GM23248 (cell line): ENCODE data around the gene MTMR6. TPM values are rescaled to one million over a fixed set of nuclear protein-coding genes. Genes with fewer than 3 reads are reported as not detected.

Experiments
- DNase-seq: peaks from one replicate; pipeline ENCODE4 v3.0.0-alpha.2; 2015
- H2AFZ ChIP-seq: fragments of 200-600 bp; sonication (generic); 2 replicates; pipeline ENCODE4 v1.6.1; 2016; ENCODE audit warnings: antibody characterized with exemption
- H3F3A ChIP-seq: fragments of 200-600 bp; sonication (generic); 2 replicates; pipeline ENCODE4 v1.6.1; 2016; ENCODE audit warnings: mild to moderate bottlenecking, antibody characterized with exemption, mixed run types; ENCODE audit not compliant: insufficient read depth
- H3K27ac ChIP-seq: fragments of 200-600 bp; sonication (generic); 2 replicates; pipeline ENCODE4 v1.5.1; 2016; ENCODE audit warnings: mild to moderate bottlenecking
- H3K27me3 ChIP-seq: fragments of 200-600 bp; sonication (generic); replicated peaks from 2 replicates; pipeline ENCODE4 v1.6.1; 2016; ENCODE audit warnings: mild to moderate bottlenecking; ENCODE audit not compliant: insufficient read depth
- H3K36me3 ChIP-seq: fragments of 200-600 bp; sonication (generic); 2 replicates; pipeline ENCODE4 v1.6.1; 2016; ENCODE audit warnings: low read depth, mild to moderate bottlenecking
- H3K4me1 ChIP-seq: fragments of 200-600 bp; sonication (generic); 2 replicates; pipeline ENCODE4 v1.6.1; 2016; ENCODE audit warnings: mild to moderate bottlenecking; ENCODE audit not compliant: insufficient read depth
- H3K4me2 ChIP-seq: fragments of 200-600 bp; sonication (generic); one replicate; pipeline ENCODE4 v1.6.1; 2016; ENCODE audit warnings: mild to moderate bottlenecking; ENCODE audit not compliant: unreplicated experiment
- H3K4me3 ChIP-seq: fragments of 200-600 bp; sonication (generic); 2 replicates; pipeline ENCODE4 v1.5.1; 2016; ENCODE audit warnings: mild to moderate bottlenecking
- H3K79me2 ChIP-seq: fragments of 200-600 bp; sonication (generic); 2 replicates; pipeline ENCODE4 v1.6.1; 2016; ENCODE audit warnings: mild to moderate bottlenecking; ENCODE audit not compliant: insufficient read depth
- H3K9ac ChIP-seq: fragments of 200-600 bp; sonication (generic); 2 replicates; pipeline ENCODE4 v1.6.1; 2016; ENCODE audit warnings: mild to moderate bottlenecking
- H3K9me2 ChIP-seq: fragments of 200-600 bp; sonication (generic); 2 replicates; pipeline ENCODE4 v1.6.1; 2016; ENCODE audit warnings: mixed run types, mild to moderate bottlenecking, moderate library complexity; ENCODE audit not compliant: insufficient read depth
- H3K9me3 ChIP-seq: fragments of 200-600 bp; sonication (generic); one replicate; pipeline ENCODE4 v1.6.1; 2017; ENCODE audit warnings: low read depth
- H4K20me1 ChIP-seq: fragments of 200-600 bp; sonication (generic); 2 replicates; pipeline ENCODE4 v1.6.0; 2016; ENCODE audit not compliant: insufficient read depth
- EZH2 ChIP-seq: fragments of 200-600 bp; sonication (generic); IDR thresholded peaks from 2 replicates; pipeline ENCODE4 v1.6.1; 2018; ENCODE audit warnings: antibody characterized with exemption, mild to moderate bottlenecking; ENCODE audit not compliant: insufficient read depth, poor library complexity, severe bottlenecking
- EZH2phosphoT487 ChIP-seq: fragments of 200-600 bp; sonication (generic); IDR thresholded peaks from 2 replicates; pipeline ENCODE4 v1.6.1; 2018; ENCODE audit warnings: antibody characterized with exemption, moderate library complexity, mild to moderate bottlenecking, low read depth; ENCODE audit not compliant: insufficient read depth
- WGBS, 2 experiments: methylation state at CpG; one replicate each; pipeline ENCODE4 v1.1.6; 2015 to 2017; ENCODE audit warnings: low lambda C conversion rate in 2 of 2, low coverage in 1 of 2; ENCODE audit errors: missing lambda C conversion rate in 2 of 2; 5-methylcytosine and 5-hydroxymethylcytosine counted together
- in situ Hi-C: fragments of 300-500 bp; cut with MboI; formaldehyde crosslinking; loops from 2 replicates; pipeline ENCODE4 v1.15.0; 2020
- polyA plus RNA-seq: library from polyadenylated mRNA; unstranded; fragments of >200 nt; fragmentation: Nextera tagmentation; extraction: Ambion mirVana; gene quantifications from 2 replicates; pipeline ENCODE4 v1.2.1, GENCODE V29; 2016
- total RNA-seq: library from RNA; depleted of rRNA; stranded (reverse); fragments of >200 nt; shearing (Covaris generic); gene quantifications from 2 replicates; pipeline ENCODE4 v1.2.3, GENCODE V29; 2014

The MTMR6 gene
- total and polyA plus RNA-seq, 2 experiments from 2014 or later = 25.5 to 37.2 TPM

DNA sequence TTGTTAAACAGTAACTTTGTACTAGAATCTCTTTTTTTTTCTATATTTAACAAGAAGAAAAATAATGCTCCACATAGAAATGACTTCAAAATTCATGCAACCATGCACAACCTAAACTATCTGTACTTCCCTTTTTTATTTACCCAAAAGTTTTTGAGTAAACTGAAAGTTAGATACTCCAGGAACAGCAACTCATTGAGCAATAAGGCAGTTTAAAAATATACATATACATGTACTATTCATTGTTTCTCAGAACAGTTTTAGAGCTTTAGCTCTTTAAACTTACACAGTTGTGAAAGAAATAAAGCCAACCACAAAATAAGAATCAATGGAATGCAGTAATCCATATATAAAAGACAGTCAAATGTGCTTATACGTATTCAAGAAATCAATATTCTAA lies 39.2 kb downstream of the MTMR6 start:
- Histone ChIP-seq H3K9me2 (no peaks in the 10 kb centered on the region), H3F3A (peaks cover under 1% of the 10 kb centered on the region; the same call in 1 of the 2 replicates), H3K27me3 (no peaks in the 10 kb centered on the region), H3K9me3 (no peaks in the 10 kb centered on the region), H3K4me2 (no peak overlapping the region), H3K36me3 (peaks cover 45% of the 10 kb centered on the region), H4K20me1 (no peaks in the 10 kb centered on the region), H2AFZ (no peak overlapping the region), H3K4me3 (no peak overlapping the region), H3K79me2 (no peaks in the 10 kb centered on the region), H3K4me1 (peaks cover under 1% of the 10 kb centered on the region), H3K9ac (no peak overlapping the region), H3K27ac (no peak overlapping the region)
- in situ Hi-C loops = no loop called here
- TF ChIP-seq EZH2 = no peak
- no peak for TF ChIP-seq EZH2phosphoT487
- WGBS, 2 experiments = 96 to 100% methylated on average over 1 of the region's 1 CpG
- no peak for DNase-seq

DNA sequence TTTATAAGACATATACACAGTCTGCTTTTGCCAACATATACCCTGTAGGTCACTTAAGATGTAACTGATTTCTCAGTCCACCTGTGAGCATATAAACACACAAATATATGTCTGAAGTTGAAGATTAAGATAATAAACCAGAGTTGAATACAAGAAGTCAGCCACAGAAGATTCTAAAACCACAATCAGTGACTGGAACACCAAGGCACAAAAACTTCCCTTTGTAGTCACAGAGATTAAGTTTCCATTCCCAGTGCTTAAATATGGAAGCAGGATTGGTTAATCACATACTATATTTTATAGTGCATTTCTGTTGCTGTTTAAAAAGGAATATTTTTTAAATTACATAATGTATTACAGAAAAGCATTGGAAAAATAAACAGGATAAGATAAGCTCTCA lies 39.9 kb downstream of the MTMR6 start:
- Histone ChIP-seq H4K20me1 (no peaks in the 10 kb centered on the region), H3K9ac (no peak overlapping the region), H3K27me3 (no peaks in the 10 kb centered on the region), H3K79me2 (no peaks in the 10 kb centered on the region), H3K9me2 (no peaks in the 10 kb centered on the region), H3K9me3 (no peaks in the 10 kb centered on the region), H3K27ac (no peak overlapping the region), H3F3A (no peaks in the 10 kb centered on the region), H3K36me3 (peaks cover 43% of the 10 kb centered on the region), H3K4me1 (no peaks in the 10 kb centered on the region), H2AFZ (no peak overlapping the region), H3K4me2 (no peak overlapping the region), H3K4me3 (no peak overlapping the region)
- no peak for DNase-seq
- TF ChIP-seq EZH2phosphoT487 = no peak
- TF ChIP-seq EZH2 = no peak
- in situ Hi-C loops = no loop called here

DNA sequence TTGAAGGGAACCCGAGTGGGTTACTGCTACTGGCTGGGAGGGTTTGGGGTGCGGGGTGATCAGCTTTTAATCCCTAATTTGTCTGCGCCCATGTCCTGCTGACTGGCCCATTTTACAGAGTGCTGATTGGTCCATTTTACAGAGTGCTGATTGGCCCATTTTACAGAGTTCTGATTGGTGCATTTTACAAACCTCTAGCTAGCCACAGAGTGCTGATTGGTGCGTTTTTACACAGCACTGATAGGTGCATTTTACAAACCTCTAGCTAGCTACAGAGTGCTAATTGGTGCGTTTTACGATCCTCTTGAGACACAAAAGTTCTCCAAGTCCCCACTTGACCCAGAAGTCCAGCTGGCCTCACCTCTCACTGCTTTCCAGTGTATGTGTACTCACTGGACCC lies 43.2 kb downstream of the MTMR6 start:
- Histone ChIP-seq H3K36me3 (peaks cover 34% of the 10 kb centered on the region), H3K9me3 (no peaks in the 10 kb centered on the region), H3F3A (no peaks in the 10 kb centered on the region), H3K4me3 (no peak overlapping the region), H3K79me2 (no peaks in the 10 kb centered on the region), H4K20me1 (no peaks in the 10 kb centered on the region), H2AFZ (no peak overlapping the region), H3K27me3 (no peaks in the 10 kb centered on the region), H3K9me2 (no peaks in the 10 kb centered on the region), H3K9ac (no peak overlapping the region), H3K4me2 (no peak overlapping the region), H3K27ac (no peak overlapping the region), H3K4me1 (no peaks in the 10 kb centered on the region)
- 95 to 96% methylated on average over 6 of the region's 6 CpGs for WGBS, 2 experiments
- DNase-seq = no peak
- TF ChIP-seq EZH2phosphoT487 (no peak), EZH2 (no peak)
- in situ Hi-C loops = no loop called here

DNA sequence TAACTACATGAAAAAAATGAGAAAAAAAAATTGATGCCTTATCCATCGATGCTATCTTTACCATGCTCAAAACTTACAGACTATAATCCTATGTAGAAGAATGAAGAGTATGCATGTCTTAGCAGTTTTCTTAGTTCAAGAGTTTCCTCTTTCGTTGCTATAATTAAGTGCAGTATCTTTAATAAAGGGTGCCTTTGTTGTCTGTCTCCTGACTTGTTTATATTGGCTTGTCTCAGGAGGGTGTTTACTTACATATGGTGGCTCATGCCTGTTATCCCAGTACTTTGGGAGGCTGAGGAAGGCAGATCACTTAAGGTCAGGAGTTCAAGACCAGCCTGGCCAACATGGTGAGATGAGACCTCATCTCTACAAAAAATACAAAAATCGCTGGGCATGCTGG lies 44.3 kb downstream of the MTMR6 start:
- Histone ChIP-seq H2AFZ (no peak overlapping the region), H3K27ac (no peak overlapping the region), H3K4me3 (no peak overlapping the region), H3K79me2 (no peaks in the 10 kb centered on the region), H3K9me3 (no peaks in the 10 kb centered on the region), H3F3A (no peaks in the 10 kb centered on the region), H3K4me2 (no peak overlapping the region), H3K9me2 (no peaks in the 10 kb centered on the region), H3K4me1 (no peaks in the 10 kb centered on the region), H3K9ac (no peak overlapping the region), H4K20me1 (no peaks in the 10 kb centered on the region), H3K27me3 (no peaks in the 10 kb centered on the region), H3K36me3 (peaks cover 27% of the 10 kb centered on the region)
- in situ Hi-C loops = no loop called here
- 96 to 99% methylated on average over 3 of the region's 3 CpGs for WGBS, 2 experiments
- no peak for TF ChIP-seq EZH2
- no peak for TF ChIP-seq EZH2phosphoT487
- DNase-seq = no peak

DNA sequence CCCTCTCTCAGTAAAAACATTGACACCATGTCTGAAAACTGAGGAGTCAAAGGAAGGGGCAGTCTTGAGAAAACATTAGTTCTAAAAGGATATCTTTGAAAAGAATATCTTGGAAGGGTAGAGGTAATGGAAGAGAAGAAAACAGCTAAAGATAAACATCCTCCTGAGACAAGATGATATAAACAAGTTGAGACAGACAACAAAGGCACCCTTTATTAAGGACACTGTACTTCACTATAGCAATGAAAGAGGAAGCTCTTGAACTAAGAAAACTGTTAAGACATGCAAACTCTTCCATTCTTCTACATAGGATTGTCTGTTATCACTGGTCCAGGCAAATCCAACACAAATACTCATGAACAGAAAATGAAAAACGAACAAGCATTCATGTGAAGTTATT lies 46.3 kb downstream of the MTMR6 start:
- Histone ChIP-seq H3K27me3 (no peaks in the 10 kb centered on the region), H3K4me2 (no peak overlapping the region), H4K20me1 (no peaks in the 10 kb centered on the region), H3K9me3 (no peaks in the 10 kb centered on the region), H3K27ac (no peak overlapping the region), H3K79me2 (no peaks in the 10 kb centered on the region), H3K36me3 (peaks cover 13% of the 10 kb centered on the region; the same call in 1 of the 2 replicates), H3K4me1 (no peaks in the 10 kb centered on the region), H3K4me3 (no peak overlapping the region), H3K9me2 (no peaks in the 10 kb centered on the region), H3F3A (no peaks in the 10 kb centered on the region), H2AFZ (no peak overlapping the region), H3K9ac (no peak overlapping the region)
- DNase-seq = no peak
- no peak for TF ChIP-seq EZH2phosphoT487
- no peak for TF ChIP-seq EZH2
- in situ Hi-C loops = no loop called here
- WGBS, 2 experiments = 0% methylated on average over 1 of the region's 1 CpG
